Large intestine (tissue), 3 donors: Measurements from ENCODE around the gene TBC1D22A. TPM values are rescaled to one million over a fixed set of nuclear protein-coding genes. Genes with fewer than 3 reads are reported as not detected.
A peak's percentile ranks its signal among the peaks of the same experiment; 100 is the strongest.

Experiments used
- DNase-seq, 2 donors: peaks; one replicate each; pipeline versions ENCODE4 v3.0.0 to v3.0.0-alpha.2; 2013
- H3K27ac ChIP-seq: one replicate; pipeline ENCODE4 v1.5.1; 2013; ENCODE audit warnings: low read length
- H3K27me3 ChIP-seq: 2 replicates; pipeline ENCODE4 v1.6.1; 2013; ENCODE audit warnings: low read length; ENCODE audit not compliant: control insufficient read depth, insufficient read depth
- H3K36me3 ChIP-seq: 2 replicates; pipeline ENCODE4 v1.6.1; 2013; ENCODE audit warnings: low read length; ENCODE audit not compliant: control insufficient read depth, insufficient read depth
- H3K4me1 ChIP-seq: one replicate; pipeline ENCODE4 v1.6.1; 2013; ENCODE audit warnings: low read length; ENCODE audit not compliant: control insufficient read depth, insufficient read depth
- H3K4me3 ChIP-seq: one replicate; pipeline ENCODE4 v1.5.1; 2013; ENCODE audit warnings: low read length
- H3K9me3 ChIP-seq: one replicate; pipeline ENCODE4 v1.6.1; 2013; ENCODE audit warnings: mild to moderate bottlenecking, low read depth, low read length, moderate library complexity; ENCODE audit not compliant: control insufficient read depth
- WGBS: methylation state at CpG from one replicate; pipeline ENCODE4 v1.1.5; 2013; ENCODE audit warnings: low lambda C conversion rate; ENCODE audit not compliant: insufficient coverage; 5-methylcytosine and 5-hydroxymethylcytosine counted together
- polyA plus RNA-seq: library from polyadenylated mRNA; unstranded; fragments of 120-200 nt; gene quantifications from one replicate; pipeline ENCODE4 v1.2.1, GENCODE V29; 2013

The TBC1D22A gene
- polyA plus RNA-seq, 1 donor = 21.5 TPM

GRCh38 chr22:46746620-46747019 lies 15.8 kb upstream of the TBC1D22A start:
- Histone ChIP-seq H3K9me3 (no peaks in the 10 kb centered on the region), H3K27me3 (no peaks in the 10 kb centered on the region), H3K27ac (no peak overlapping the region), H3K4me3 (no peak overlapping the region), H3K4me1 (peaks cover 57% of the 10 kb centered on the region), H3K36me3 (no peaks in the 10 kb centered on the region)
- no CpG with 5 or more reads among the region's 11 CpGs for WGBS
- no peak for DNase-seq

GRCh38 chr22:46747646-46748045 lies 14.8 kb upstream of the TBC1D22A start:
- no CpG with 5 or more reads among the region's 8 CpGs for WGBS
- Histone ChIP-seq H3K9me3 (no peaks in the 10 kb centered on the region), H3K4me3 (no peak overlapping the region), H3K27me3 (no peaks in the 10 kb centered on the region), H3K4me1 (peaks cover 47% of the 10 kb centered on the region), H3K36me3 (no peaks in the 10 kb centered on the region), H3K27ac (no peak overlapping the region)
- DNase-seq = no peak

GRCh38 chr22:46748206-46748907 lies 14.1 kb upstream of the TBC1D22A start:
- no peak for DNase-seq
- no peaks in the 10 kb centered on the region for H3K27me3 ChIP-seq
- no peaks in the 10 kb centered on the region for H3K36me3 ChIP-seq
- no peak overlapping the region for H3K27ac ChIP-seq
- peaks cover 42% of the 10 kb centered on the region for H3K4me1 ChIP-seq
- H3K9me3 ChIP-seq = no peaks in the 10 kb centered on the region
- H3K4me3 ChIP-seq = no peak overlapping the region
- no CpG with 5 or more reads among the region's 20 CpGs for WGBS

GRCh38 chr22:46748908-46749675 lies 13.4 kb upstream of the TBC1D22A start:
- Histone ChIP-seq H3K9me3 (no peaks in the 10 kb centered on the region), H3K36me3 (no peaks in the 10 kb centered on the region), H3K4me1 (peaks cover 45% of the 10 kb centered on the region), H3K27me3 (no peaks in the 10 kb centered on the region), H3K4me3 (no peak overlapping the region), H3K27ac (peak overlapping the region; percentile 71)
- no CpG with 5 or more reads among the region's 15 CpGs for WGBS
- DNase-seq = peak in 1 of 2 donors; percentile 24

GRCh38 chr22:46749682-46750529 lies 12.5 kb upstream of the TBC1D22A start:
- no peak overlapping the region for H3K4me3 ChIP-seq
- no peaks in the 10 kb centered on the region for H3K27me3 ChIP-seq
- no CpG with 5 or more reads among the region's 14 CpGs for WGBS
- H3K27ac ChIP-seq = peak overlapping the region; percentile 71
- DNase-seq = peak; percentile 68 to 73
- no peaks in the 10 kb centered on the region for H3K36me3 ChIP-seq
- peaks cover 45% of the 10 kb centered on the region for H3K4me1 ChIP-seq
- H3K9me3 ChIP-seq = no peaks in the 10 kb centered on the region

- H3K4me1 ChIP-seq = peaks cover 40% of the 10 kb centered on the region
- peak overlapping the region; percentile 71 for H3K27ac ChIP-seq
- H3K36me3 ChIP-seq = no peaks in the 10 kb centered on the region
- H3K4me3 ChIP-seq = no peak overlapping the region
- peak in 1 of 2 donors; percentile 49 for DNase-seq
- no CpG with 5 or more reads among the region's 5 CpGs for WGBS
- H3K27me3 ChIP-seq = no peaks in the 10 kb centered on the region
- H3K9me3 ChIP-seq = no peaks in the 10 kb centered on the region
Measured at GRCh38 chr22:46750530-46750800, 12.0 kb upstream of the TBC1D22A start.

- Histone ChIP-seq H3K27me3 (no peaks in the 10 kb centered on the region), H3K27ac (peak overlapping the region; percentile 71), H3K36me3 (no peaks in the 10 kb centered on the region), H3K4me3 (no peak overlapping the region), H3K4me1 (peaks cover 39% of the 10 kb centered on the region), H3K9me3 (peaks cover 4% of the 10 kb centered on the region)
- peak in 1 of 2 donors; percentile 69 for DNase-seq
- 10% methylated on average over 2 of the region's 12 CpGs for WGBS
Measured at GRCh38 chr22:46750863-46751443, 11.5 kb upstream of the TBC1D22A start.

GRCh38 chr22:46752286-46752987 lies 10.0 kb upstream of the TBC1D22A start:
- no peaks in the 10 kb centered on the region for H3K36me3 ChIP-seq
- WGBS = no CpG with 5 or more reads among the region's 11 CpGs
- no peak overlapping the region for H3K4me3 ChIP-seq
- H3K4me1 ChIP-seq = peaks cover 44% of the 10 kb centered on the region
- H3K9me3 ChIP-seq = peaks cover 8% of the 10 kb centered on the region
- no peaks in the 10 kb centered on the region for H3K27me3 ChIP-seq
- no peak overlapping the region for H3K27ac ChIP-seq
- DNase-seq = no peak

GRCh38 chr22:46752988-46753310 lies 9.5 kb upstream of the TBC1D22A start:
- no peak for DNase-seq
- Histone ChIP-seq H3K27me3 (no peaks in the 10 kb centered on the region), H3K4me3 (no peak overlapping the region), H3K27ac (no peak overlapping the region), H3K36me3 (no peaks in the 10 kb centered on the region), H3K4me1 (peaks cover 48% of the 10 kb centered on the region), H3K9me3 (peaks cover 8% of the 10 kb centered on the region)
- WGBS = no CpG with 5 or more reads among the region's 6 CpGs

- Histone ChIP-seq H3K4me3 (no peak overlapping the region), H3K9me3 (peaks cover 8% of the 10 kb centered on the region), H3K27ac (peak overlapping the region; percentile 70), H3K36me3 (no peaks in the 10 kb centered on the region), H3K4me1 (peaks cover 49% of the 10 kb centered on the region), H3K27me3 (no peaks in the 10 kb centered on the region)
- DNase-seq = no peak
- WGBS = no CpG with 5 or more reads among the region's 8 CpGs
Measured at GRCh38 chr22:46753360-46753759, 9.1 kb upstream of the TBC1D22A start.
